Ovary (tissue), 3 donors: ENCODE measurements around the gene RPGRIP1L.

ENCODE experiments used
- EP300 ChIP-seq: sonication (generic); formaldehyde crosslinking; IDR thresholded peaks from one replicate; pipeline ENCODE4 v1.6.1; 2017; ENCODE audit warnings: antibody characterized with exemption
- POLR2A ChIP-seq: fragments of 450-650 bp; IDR thresholded peaks from one replicate; pipeline ENCODE4 v1.6.1; 2017; ENCODE audit warnings: antibody characterized with exemption, mild to moderate bottlenecking, moderate library complexity
- TF ChIP-seq, protein P1 (sequence below), 3 donors: fragments of 450-650 bp in 2 of 3; fragments of 200-600 bp in 1 of 3; IDR thresholded peaks; one replicate each; pipeline versions ENCODE4 v1.5.1 to v1.8.0; 2016 to 2022; ENCODE audit warnings: antibody characterized with exemption in 3 of 3, mild to moderate bottlenecking in 1 of 3
- donor health status: DM: no; HTN: no; CAD: no.

GRCh38 chr16:53563426-53563825 lies 140.2 kb downstream of the RPGRIP1L start:
- TF ChIP-seq, protein P1, sequence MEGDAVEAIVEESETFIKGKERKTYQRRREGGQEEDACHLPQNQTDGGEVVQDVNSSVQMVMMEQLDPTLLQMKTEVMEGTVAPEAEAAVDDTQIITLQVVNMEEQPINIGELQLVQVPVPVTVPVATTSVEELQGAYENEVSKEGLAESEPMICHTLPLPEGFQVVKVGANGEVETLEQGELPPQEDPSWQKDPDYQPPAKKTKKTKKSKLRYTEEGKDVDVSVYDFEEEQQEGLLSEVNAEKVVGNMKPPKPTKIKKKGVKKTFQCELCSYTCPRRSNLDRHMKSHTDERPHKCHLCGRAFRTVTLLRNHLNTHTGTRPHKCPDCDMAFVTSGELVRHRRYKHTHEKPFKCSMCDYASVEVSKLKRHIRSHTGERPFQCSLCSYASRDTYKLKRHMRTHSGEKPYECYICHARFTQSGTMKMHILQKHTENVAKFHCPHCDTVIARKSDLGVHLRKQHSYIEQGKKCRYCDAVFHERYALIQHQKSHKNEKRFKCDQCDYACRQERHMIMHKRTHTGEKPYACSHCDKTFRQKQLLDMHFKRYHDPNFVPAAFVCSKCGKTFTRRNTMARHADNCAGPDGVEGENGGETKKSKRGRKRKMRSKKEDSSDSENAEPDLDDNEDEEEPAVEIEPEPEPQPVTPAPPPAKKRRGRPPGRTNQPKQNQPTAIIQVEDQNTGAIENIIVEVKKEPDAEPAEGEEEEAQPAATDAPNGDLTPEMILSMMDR (IDR thresholded peaks at IDR 0.05): no peak
- no peak for TF ChIP-seq POLR2A
- TF ChIP-seq EP300: no peak
